ENCODE results near the gene HNRNPR. TPM values are rescaled to one million over a fixed set of nuclear protein-coding genes. Genes with fewer than 3 reads are reported as not detected.
"Not testable (repeated sequence)": the region's sequence is repeated elsewhere in the genome, so short reads cannot be mapped to it uniquely, and the experiment has no call there.

The HNRNPR gene
- total RNA-seq, 6 experiments from 2014 or later, result 27.5 to 44.2 (median 32.0) TPM

GRCh38 chr1:23325393-23325792, 18.7 kb downstream of the HNRNPR start:
- TF ChIP-seq POLR2A (IDR thresholded peaks at IDR 0.05), result no peak
- TF ChIP-seq, protein P1, sequence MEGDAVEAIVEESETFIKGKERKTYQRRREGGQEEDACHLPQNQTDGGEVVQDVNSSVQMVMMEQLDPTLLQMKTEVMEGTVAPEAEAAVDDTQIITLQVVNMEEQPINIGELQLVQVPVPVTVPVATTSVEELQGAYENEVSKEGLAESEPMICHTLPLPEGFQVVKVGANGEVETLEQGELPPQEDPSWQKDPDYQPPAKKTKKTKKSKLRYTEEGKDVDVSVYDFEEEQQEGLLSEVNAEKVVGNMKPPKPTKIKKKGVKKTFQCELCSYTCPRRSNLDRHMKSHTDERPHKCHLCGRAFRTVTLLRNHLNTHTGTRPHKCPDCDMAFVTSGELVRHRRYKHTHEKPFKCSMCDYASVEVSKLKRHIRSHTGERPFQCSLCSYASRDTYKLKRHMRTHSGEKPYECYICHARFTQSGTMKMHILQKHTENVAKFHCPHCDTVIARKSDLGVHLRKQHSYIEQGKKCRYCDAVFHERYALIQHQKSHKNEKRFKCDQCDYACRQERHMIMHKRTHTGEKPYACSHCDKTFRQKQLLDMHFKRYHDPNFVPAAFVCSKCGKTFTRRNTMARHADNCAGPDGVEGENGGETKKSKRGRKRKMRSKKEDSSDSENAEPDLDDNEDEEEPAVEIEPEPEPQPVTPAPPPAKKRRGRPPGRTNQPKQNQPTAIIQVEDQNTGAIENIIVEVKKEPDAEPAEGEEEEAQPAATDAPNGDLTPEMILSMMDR (IDR thresholded peaks at IDR 0.05), result no peak
- DNase-seq (no peak), ATAC-seq (no peak)
- Histone ChIP-seq H3K36me3 (peaks cover 0 to 52% (median 16%) of the 10 kb centered on the region in 4 donors), H3K4me3 (no peak overlapping the region), H3K27me3 (no peaks in the 10 kb centered on the region), H3K9me3 (no peaks in the 10 kb centered on the region), H3K27ac (no peak overlapping the region), H3K4me1 (no peaks in the 10 kb centered on the region)
- 67% methylated on average over 2 of the region's 2 CpGs for WGBS (ENCODE audit: insufficient coverage, low coverage, low lambda C conversion rate, missing lambda C conversion rate)
- intact Hi-C loops (cut with DNase I), result no loop called here

GRCh38 chr1:23322770-23323169, 21.3 kb downstream of the HNRNPR start:
- DNase-seq (no peak), ATAC-seq (no peak)
- Histone ChIP-seq H3K9me3 (no peaks in the 10 kb centered on the region), H3K36me3 (peaks cover 0 to 70% (median 22%) of the 10 kb centered on the region in 4 donors), H3K27me3 (no peaks in the 10 kb centered on the region), H3K4me1 (no peaks in the 10 kb centered on the region), H3K4me3 (no peak overlapping the region), H3K27ac (no peak overlapping the region)
- intact Hi-C loops (cut with DNase I), result no loop called here
- TF ChIP-seq, protein P1 (IDR thresholded peaks at IDR 0.05), result no peak
- TF ChIP-seq POLR2A (IDR thresholded peaks at IDR 0.05), result no peak
- WGBS (ENCODE audit: insufficient coverage, low coverage, low lambda C conversion rate, missing lambda C conversion rate), result 64% methylated on average over 1 of the region's 1 CpG

DNA sequence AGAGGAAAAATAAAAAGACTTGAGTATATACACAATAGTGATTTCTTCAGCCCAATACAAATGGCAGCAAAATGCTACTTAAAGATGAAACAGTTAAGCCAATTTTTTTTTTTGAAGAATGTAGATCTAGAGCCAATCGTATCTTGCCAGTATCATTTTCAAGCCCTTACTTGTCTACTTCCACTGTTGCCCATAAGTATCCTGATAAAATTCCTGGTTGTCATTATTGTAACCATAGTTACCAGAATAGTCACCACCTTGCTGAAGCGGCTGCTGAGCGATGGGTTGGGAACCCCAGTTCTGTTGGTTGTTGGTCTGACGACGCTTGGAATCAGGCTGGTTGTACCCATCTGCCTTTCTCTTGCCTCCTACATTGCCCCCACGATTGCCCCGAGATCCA, 33.8 kb downstream of the HNRNPR start:
- H3K9me3 ChIP-seq; intact Hi-C loops (cut with DNase I); ATAC-seq; H3K27me3 ChIP-seq; H3K4me3 ChIP-seq; H3K4me1 ChIP-seq; DNase-seq; H3K27ac ChIP-seq: not testable (repeated sequence)
- peaks cover 0 to 47% (median 14%) of the 10 kb centered on the region in 4 donors for H3K36me3 ChIP-seq
- WGBS (ENCODE audit: insufficient coverage, low coverage, low lambda C conversion rate, missing lambda C conversion rate), result 93% methylated on average over 4 of the region's 7 CpGs

- no peaks in the 10 kb centered on the region for H3K27me3 ChIP-seq
- intact Hi-C loops (cut with DNase I), result no loop called here
- no peaks in the 10 kb centered on the region for H3K9me3 ChIP-seq
- H3K4me3 ChIP-seq, result no peak overlapping the region
- no peak for TF ChIP-seq POLR2A (IDR thresholded peaks at IDR 0.05)
- TF ChIP-seq, protein P1 (IDR thresholded peaks at IDR 0.05), result no peak
- H3K27ac ChIP-seq, result no peak overlapping the region
- DNase-seq, result no peak
- no peaks in the 10 kb centered on the region for H3K4me1 ChIP-seq
- H3K36me3 ChIP-seq, result peaks cover 0 to 29% (median 5%) of the 10 kb centered on the region in 4 donors
- WGBS (ENCODE audit: insufficient coverage, low coverage, low lambda C conversion rate, missing lambda C conversion rate), result 78% methylated on average over 3 of the region's 4 CpGs
- ATAC-seq, result no peak
Observed at GRCh38 chr1:23304140-23304620, 39.9 kb downstream of the HNRNPR start.

DNA sequence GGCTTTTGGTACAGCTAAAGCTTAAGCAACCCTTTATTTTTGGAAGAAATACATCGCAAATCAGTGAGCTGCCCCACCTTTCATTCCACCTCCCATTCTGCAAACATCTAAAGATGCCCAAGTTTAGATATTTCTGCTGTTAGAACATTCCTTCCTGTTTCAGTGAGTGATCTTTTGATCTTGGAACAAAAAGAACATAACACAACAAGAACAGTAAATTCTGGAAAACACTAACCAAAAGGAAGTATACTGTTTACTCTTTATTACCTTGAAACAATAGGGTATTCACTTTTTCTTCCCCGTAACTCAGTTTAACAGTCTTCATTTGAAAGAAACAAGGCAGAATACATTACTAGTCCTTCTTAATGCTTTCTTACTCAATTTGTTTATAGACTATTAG, 40.6 kb downstream of the HNRNPR start:
- WGBS (ENCODE audit: insufficient coverage, low coverage, low lambda C conversion rate, missing lambda C conversion rate), result 80% methylated on average over 2 of the region's 2 CpGs
- ATAC-seq (no peak), DNase-seq (no peak)
- no peaks in the 10 kb centered on the region for H3K27me3 ChIP-seq
- H3K4me1 ChIP-seq, result no peaks in the 10 kb centered on the region
- intact Hi-C loops (cut with DNase I), result no loop called here
- H3K27ac ChIP-seq, result no peak overlapping the region
- no peak overlapping the region for H3K4me3 ChIP-seq
- H3K36me3 ChIP-seq, result peaks cover 0 to 32% (median 3%) of the 10 kb centered on the region in 4 donors
- H3K9me3 ChIP-seq, result no peaks in the 10 kb centered on the region
- no peak for TF ChIP-seq POLR2A (IDR thresholded peaks at IDR 0.05)
- TF ChIP-seq, protein P1 (IDR thresholded peaks at IDR 0.05), result no peak
